RPMI7951 (cell line): ENCODE data around the gene KLHL25. TPM values are rescaled to one million over a fixed set of nuclear protein-coding genes. Genes with fewer than 3 reads are reported as not detected.
"Not testable (repeated sequence)": the region's sequence is repeated elsewhere in the genome, so short reads cannot be mapped to it uniquely, and the experiment has no call there.

Source experiments
- DNase-seq: peaks from one replicate; pipeline ENCODE4 v3.0.0-alpha.2; 2012; ENCODE audit warnings: low read depth
- total RNA-seq: library from RNA; depleted of rRNA; stranded (reverse); fragments of >200 nt; shearing (Covaris generic); gene quantifications from 2 replicates; pipeline ENCODE4 v1.2.3, GENCODE V29; 2014; rRNA removed

KLHL25 gene
- total RNA-seq: 4.1 and 5.6 TPM in 2 replicates

DNA sequence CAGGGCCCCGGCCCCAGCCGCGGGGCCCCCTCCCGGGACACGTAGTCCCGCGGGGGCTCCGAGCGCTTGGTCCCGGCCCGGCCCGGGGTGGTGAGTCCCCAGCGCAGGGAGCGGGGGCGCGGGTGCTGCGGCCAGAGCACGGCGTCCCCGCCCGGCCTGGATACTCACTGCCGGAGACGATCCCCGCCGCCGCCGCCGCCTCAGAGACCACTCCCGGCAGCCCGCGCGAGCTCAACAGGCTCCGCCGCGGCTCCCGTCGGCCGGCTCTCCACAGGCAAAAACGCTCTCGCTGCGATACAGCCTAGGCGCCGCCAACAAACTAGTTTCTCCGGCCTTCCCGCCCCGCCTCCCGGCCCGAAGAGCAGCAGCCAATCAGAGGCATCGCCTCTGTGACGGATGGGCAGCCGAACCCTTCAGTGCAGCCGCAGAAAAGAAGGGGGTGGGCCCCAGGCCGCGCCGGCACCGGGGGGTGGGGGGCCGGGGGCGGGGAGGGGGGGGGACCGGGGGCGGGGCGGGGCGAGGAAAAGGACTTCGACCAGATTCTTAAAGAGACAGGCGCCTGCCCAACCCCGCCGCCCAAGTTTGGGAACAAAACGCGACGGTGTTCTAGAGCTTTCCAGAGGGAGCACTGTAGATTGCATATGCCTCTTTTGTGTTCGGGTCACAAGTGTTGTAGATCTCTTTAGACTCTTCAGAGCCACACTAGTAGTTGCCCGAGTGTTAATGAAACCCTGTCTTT, at the start of gene KLHL25:
Gene KLHL25, minus strand, starts transcription at position 328 of the 739 bp plus-strand sequence. CDS start 25,115 bp downstream, outside the sequence.
- DNase-seq: peak; percentile 96

- DNase-seq: no peak
Observed at GRCh38 chr15:85840802-85841152, 46.1 kb upstream of the KLHL25 start.

GRCh38 chr15:85840079-85840801, 45.5 kb upstream of the KLHL25 start:
- peak; percentile 72 for DNase-seq

GRCh38 chr15:85839643-85840042, 44.9 kb upstream of the KLHL25 start:
- no peak for DNase-seq

GRCh38 chr15:85838655-85839054, 43.9 kb upstream of the KLHL25 start:
- no peak for DNase-seq

- no peak for DNase-seq
Observed at GRCh38 chr15:85837881-85838280, 43.2 kb upstream of the KLHL25 start.

- no peak for DNase-seq
Observed at GRCh38 chr15:85837011-85837433, 42.3 kb upstream of the KLHL25 start.

- DNase-seq: no peak
Observed at GRCh38 chr15:85834651-85835050, 39.9 kb upstream of the KLHL25 start.

DNA sequence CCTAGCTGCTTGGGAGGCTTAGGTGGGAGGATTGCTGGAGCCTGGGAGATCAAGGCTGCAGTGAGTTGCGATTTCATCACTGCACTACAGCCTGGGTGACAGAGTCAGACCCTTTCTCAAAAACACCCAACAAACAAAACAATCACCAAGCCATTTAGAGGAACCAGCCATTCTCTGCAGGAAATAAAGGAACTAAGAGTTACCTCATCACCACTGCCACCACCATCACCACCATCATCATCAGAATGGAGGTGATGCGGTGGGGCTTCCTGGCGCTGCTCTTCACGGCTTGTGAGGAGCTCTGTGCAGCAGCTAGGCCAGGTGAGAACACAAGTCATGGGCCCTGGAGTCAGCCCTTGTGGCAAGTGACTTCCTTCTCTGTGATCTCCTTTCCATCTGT, 37.7 kb upstream of the KLHL25 start:
- no peak for DNase-seq

- DNase-seq: peak; percentile 64
Observed at GRCh38 chr15:85831415-85832113, 36.8 kb upstream of the KLHL25 start.

- DNase-seq: not testable (repeated sequence)
Observed at GRCh38 chr15:85829754-85830153, 35.0 kb upstream of the KLHL25 start.

DNA sequence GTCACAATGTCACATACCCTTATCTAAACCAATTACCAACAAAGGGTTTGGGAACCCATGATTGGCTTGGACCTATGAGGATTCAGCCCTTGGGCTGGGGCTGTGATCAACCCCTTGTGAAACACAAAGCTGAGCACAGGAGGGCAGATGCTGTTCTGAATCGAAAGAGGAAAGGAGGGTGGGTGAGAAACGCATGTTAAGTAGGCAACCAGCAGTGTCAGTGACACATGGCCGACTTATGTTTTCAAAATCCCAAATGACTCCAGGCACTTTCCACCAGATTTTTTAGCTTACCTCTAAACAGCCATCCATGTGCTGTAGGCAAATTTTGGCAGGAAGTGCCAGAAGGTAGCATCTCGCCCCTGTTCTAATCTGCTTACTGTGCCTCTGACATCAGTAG, 34.1 kb upstream of the KLHL25 start:
- DNase-seq: peak; percentile 28

DNA sequence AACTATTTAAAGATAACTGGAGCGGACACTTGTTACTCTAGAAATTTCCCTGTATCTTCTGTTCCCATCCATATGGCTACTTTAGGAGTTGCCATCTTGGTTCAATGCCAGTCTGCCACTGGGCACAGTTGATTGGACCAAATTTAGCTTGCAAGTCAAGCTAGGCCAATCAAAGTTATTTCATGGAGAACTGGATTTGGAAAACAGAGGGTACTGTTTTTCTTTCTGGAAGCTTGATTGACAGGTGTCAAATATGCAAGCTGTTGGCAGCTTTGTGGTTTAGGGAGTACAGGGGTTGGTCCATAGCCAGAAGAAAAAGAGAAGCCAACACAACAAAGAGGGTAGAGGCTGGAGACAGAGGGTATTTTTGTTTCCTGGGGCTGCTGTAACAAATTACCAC, 33.4 kb upstream of the KLHL25 start:
- DNase-seq: no peak

DNA sequence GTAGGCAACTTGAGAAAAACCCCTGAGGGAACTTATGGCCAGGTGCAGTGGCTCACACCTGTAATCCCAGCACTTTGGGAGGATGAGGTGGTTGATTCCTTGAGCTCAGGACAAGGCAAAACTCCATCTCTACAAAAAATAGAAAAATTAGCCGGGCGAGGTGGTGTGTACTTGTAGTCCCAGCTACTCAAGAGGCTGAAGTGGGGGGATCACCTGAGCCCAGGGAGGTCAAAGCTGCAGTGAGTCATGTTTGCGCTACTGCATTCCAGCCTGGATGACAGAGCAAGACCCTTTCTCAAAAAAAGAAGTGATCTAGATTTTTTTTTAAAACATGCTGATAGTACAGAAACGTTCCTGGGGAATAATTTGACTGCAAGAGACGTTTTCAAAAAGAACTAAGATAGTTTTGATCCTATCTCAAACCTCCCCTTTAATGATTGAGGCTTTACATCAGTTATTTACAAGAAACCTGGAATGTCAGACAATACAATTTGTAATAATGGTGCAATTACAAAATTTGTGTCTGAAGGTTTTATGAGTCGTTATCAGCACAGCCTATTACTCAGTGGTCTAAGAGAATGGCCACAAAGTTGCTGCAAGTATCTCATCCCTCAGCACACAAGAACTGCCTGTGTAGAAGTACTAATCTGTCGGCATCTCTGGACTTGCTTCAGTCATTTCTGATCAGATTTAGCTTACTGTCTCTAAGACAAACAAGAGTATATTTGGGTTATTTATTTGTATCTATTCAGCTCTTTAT, 32.2 kb upstream of the KLHL25 start:
- DNase-seq: no peak

DNA sequence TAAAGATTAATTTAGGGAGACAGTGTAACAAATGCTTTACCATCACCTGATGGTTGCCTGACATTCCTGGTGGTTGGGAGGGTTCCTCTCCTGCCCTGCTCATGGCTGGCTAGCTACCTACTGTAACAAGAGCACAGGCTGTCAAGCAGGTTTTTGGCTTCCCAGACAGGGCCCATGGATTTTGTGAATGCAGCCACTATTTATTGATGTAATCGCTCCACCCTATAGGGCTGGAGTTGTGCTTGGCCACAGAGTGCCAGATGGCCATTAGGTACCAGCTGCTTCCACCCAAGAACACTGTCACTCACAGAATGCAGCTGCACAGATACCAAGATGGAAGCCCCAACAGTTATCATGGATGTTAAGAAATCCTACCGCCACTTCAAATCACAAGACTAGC, 31.0 kb upstream of the KLHL25 start:
- no peak for DNase-seq

DNA sequence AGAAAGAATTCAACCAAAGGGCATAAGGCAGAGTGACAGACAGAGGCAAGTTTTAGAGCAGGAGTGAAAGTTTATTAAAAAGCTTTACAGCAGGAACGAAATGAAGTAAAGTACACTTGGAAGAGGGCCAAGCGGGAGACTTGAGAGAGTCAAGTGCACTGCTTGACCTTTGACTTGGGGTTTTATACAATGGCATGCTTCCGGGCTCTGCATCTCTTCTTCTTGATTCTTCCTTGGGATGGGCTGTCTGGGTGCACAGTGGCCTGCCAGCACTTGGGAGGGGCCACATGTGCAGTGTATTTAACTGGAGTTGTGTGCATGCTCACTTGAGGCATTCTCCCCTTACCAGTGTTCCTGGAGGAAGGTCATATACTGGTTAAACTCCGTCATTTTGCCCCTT, 30.4 kb upstream of the KLHL25 start:
- DNase-seq: no peak

GRCh38 chr15:85821545-85821944, 26.8 kb upstream of the KLHL25 start:
- no peak for DNase-seq

GRCh38 chr15:85819938-85820337, 25.2 kb upstream of the KLHL25 start:
- DNase-seq: no peak

DNA sequence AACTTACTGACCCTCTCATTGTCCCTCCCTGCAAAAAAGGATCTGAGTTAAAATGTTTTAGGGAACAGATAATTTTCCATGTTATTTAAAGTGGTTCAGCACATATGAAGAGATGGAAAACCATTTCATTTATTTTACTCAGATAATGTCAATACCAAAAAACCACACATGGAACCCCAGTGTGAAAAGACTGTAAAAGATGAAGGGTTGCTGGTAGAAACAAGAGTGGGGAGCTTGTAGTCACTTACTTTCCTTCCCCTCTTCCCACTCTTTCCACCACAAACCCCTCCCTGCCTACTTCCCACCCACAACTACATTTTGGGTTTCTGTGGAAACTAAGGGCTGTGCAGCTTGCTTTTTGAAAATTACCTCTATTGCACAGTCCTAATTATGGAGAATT, 18.5 kb upstream of the KLHL25 start:
- DNase-seq: no peak

GRCh38 chr15:85810075-85810474, 15.3 kb upstream of the KLHL25 start:
- peak; percentile 27 for DNase-seq

DNA sequence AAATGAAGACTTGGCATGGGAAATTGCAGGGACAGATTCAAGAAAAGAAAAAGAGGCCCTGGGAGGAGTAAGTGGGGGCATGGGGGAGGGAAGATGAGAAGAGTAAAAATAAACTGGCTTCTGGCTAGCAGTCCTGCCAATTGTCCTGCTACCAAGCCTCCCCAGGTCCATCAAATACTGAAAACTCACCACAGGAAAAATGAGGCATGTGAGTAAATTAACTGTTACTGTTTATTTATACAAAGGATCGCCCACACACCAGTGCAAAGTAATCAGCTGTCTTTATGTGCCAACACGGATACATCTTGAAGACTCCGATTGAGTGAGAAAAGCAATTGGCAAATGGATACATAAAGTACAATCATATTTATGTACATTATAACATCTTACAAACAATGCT, 10.7 kb upstream of the KLHL25 start:
- DNase-seq: no peak
